ENCODE measurements around the gene MRPL58.
"Not testable (repeated sequence)": the region's sequence is repeated elsewhere in the genome, so short reads cannot be mapped to it uniquely, and the experiment has no call there.

MRPL58 gene

DNA sequence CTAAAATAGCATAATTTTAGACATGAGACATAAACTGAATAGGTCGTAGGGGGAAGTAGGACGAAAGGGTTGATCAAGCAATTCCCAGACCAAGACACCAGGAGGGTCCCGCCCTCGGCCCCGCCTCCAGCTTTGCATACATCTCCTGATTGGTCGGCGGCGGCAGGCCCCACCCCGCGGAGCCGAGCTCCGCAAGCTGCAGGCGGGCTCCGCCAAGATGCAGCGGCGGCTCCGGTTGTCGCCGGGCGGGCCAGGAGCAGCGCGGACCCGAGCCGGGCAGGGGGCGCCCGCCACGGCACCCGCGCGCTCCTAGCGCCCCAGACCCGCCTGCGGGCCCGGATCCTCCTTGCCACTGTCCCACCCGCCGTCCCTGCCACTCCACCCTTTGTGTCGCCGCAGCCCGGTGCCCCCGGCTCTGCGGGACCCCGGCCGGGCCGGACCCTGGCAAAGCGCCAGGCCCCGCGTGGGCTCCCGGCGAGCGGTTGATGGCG, 25.0 kb upstream of the MRPL58 start, which contains the start of gene CDR2L:
CDR2L (plus strand) TSS at position 215 of the 491 bp plus-strand sequence. CDS start 412 bp downstream, outside the sequence.
- peak; percentile 100 for DNase-seq (ENCODE audit: low spot score)

DNA sequence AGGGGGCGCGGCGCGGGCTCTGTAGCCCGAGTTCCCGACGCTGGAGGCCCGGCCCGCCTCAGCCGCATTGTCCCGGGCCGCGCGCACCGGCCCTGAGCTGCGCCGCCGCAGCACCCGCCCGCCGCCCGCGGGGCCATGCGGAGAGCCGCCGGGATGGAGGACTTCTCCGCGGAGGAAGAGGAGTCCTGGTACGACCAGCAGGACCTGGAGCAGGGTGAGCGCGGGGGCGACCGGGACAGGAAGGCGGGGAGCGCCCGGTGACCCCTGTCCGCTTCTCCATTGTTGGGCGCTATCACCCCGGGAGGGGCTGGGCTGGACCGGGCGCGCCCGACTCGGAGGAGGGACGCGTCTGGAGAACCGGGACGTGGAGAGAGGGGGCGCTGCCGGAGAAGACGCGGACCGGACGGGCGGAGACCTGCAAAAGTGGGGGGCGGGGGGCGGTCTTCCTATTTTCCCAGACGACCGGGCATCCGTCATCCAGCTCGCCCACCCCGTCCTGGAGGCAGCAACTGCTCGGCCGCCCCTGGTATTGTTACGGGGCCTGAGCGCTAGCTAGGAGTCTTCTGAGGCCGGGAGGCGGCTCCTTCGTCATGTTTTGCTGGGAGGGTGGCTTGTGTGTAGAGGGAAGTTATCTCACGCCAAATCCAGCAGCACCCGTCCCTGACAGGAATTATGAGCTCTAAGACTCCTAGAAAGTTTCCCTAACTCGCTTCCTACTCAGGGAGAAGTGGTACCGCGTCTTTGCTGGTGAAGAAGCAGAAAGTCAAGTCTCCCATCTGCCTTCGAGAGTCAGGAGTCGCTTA, 24.4 kb upstream of the MRPL58 start:
- peak; percentile 89 for DNase-seq (ENCODE audit: low spot score)

DNA sequence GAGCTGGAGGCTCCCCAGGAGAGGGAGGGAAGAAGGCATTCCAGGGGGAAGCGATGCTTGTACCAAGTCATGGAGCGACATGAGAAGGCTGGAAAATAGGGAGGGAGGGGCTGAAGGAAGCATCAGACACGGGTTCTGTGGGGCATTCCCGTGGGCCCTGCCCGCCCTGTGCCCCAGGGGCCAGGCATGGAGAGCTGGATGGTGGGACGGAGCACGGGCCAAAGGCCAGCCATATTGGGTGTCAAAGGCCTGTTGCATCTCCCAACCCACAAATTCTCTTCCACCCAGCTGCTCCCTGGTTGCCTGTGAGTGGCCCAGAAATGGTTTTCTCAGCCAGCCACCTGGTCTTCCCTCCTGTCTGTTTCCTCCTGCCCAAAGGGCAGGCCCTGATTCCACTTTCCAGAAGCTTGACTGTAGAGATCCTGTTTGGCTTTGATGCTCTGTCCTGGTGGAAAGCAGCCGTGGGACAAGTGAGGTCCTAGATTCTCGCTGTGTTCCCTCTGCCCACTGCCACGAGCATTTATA, 21.8 kb upstream of the MRPL58 start:
- peak; percentile 26 for DNase-seq (ENCODE audit: low spot score)

DNA sequence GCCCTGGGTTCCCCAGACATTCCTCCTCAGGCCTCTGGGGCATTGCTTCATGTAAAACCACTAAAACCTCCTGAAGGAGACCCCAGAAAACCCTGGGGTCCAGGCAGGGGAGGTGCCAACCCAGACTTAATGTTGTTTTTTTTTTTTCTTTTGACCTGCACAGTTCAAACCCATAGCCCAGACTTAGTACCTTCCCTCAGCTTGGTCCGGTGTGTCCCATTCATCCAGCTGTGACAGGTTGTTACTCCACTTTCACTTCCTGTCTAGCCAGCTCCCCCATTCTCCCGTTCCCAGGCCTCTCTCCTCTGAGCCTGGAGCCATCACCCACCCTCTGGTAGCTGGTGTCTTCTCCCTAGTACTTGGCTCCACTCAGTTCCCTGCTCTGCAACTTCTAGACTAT, 20.2 kb upstream of the MRPL58 start:
- peak; percentile 21 for DNase-seq (ENCODE audit: low spot score)

DNA sequence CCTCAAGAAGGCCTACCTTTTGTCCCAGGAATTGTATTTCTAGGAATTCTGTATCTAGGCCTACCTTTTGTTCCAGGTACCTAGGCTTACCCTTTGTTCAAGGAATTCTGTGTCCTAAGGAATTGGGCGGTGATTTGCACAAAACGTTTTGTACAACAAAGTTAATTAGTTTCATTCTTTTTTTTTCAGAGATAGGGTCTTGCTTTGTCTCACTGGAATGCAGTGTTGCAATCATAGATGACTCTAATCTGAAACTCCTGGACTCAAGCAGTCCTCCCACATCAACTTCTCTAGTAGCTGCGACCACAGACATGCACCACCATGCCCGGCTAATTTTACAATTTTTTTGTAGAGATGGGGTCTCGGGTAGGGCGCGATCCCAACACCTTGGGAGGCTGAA, 18.0 kb upstream of the MRPL58 start:
- no peak for DNase-seq (ENCODE audit: low spot score)

DNA sequence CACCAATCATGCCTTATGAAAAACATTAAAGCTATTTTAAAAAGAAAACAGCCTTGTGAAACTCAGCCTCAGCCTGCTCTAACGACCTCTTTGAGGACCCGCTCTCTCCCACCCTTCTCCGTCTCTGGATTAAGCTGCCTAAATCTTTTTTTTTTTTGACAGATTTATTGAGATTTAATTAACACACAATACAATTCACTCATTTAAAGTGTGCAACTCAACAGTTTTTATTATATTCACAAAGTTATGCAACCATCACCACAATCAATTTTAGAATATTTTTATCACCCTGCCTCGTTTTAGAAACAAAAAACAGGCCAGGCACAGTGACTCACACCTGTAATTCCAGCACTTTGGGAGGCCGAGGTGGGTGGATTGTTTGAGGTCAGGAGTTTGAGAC, 16.6 kb upstream of the MRPL58 start:
- no peak for DNase-seq (ENCODE audit: low spot score)

DNA sequence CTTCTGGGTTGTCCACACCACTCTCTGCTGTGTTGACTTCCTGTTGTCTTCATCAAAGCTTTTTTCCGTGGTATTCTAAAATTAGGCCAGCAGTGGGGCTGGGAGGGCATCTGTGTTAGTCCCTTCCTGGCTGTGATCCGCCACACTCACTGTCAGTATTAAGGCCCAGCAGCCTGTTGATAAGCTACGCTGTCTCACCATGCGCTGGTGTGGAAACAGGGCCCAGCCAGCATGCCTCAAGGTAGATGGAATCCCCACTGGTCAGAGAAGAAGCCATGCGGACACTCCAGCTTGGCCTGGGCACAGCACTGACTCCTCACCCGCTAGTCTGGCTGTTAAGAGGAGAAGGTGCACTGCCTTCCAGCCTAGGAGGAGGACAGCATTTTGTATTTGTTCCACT, 13.7 kb upstream of the MRPL58 start:
- DNase-seq (ENCODE audit: low spot score), result peak; percentile 15

DNA sequence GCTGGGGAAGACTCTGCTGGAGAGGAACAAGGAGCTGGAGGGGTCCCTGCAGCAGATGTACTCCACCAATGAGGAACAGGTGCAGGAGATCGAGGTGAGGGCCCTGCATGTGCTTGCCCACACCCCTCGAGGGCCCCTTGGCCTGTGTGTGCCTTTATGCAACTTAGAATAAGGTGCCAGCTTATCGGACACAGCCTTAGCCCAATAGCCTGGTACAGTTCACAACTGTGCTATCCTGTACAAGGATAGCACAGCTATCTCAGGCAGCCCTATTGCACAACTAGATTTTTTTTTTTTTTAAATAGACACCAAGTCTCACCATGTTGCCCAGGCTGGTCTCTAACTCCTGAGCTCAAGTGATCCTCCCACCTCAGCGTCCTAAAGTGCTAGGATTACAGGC, 12.9 kb upstream of the MRPL58 start:
- DNase-seq (ENCODE audit: low spot score), result peak; percentile 14

DNA sequence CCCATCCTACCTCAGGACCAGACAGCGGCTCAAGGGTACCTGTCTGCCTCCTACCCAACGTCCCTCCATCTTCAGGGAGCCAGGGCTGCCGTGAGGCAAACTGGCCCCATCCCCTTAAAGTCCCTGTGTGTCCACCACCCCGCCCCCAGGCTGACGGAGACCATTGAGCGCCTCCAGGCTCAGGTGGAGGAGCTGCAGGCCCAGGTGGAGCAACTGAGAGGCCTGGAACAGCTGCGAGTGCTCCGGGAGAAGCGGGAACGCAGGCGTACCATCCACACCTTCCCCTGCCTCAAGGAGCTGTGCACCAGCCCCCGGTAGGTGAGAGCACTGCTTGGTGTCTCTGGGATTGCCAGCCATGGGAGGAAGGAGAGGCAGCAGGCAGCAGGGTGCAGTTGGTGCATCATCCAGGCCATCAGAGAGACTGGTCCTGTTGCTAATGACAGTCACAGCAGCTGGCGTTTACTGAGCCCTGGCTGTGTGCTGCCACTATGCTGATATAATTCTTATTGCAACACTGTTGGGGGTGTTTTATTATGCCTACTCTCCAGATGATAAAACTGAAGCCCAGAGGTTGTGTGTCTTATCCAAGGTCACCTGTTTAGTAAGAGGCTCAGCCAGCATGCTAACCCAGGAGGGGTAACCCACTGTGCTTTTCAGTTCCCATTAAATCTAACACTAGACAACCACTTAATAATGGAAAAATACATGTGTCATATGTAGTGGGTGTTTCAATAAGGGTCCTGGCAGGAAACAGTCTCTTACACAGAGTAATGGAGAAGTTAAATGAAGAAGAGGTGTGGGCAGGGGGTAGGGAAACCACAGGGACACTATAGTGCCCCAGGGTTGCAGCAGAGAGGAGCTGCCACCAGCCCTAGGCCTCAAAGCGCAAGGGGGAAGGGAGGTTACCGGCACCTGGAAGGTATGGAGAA, 10.3 kb upstream of the MRPL58 start:
- DNase-seq (ENCODE audit: low spot score), result peak; percentile 25

DNA sequence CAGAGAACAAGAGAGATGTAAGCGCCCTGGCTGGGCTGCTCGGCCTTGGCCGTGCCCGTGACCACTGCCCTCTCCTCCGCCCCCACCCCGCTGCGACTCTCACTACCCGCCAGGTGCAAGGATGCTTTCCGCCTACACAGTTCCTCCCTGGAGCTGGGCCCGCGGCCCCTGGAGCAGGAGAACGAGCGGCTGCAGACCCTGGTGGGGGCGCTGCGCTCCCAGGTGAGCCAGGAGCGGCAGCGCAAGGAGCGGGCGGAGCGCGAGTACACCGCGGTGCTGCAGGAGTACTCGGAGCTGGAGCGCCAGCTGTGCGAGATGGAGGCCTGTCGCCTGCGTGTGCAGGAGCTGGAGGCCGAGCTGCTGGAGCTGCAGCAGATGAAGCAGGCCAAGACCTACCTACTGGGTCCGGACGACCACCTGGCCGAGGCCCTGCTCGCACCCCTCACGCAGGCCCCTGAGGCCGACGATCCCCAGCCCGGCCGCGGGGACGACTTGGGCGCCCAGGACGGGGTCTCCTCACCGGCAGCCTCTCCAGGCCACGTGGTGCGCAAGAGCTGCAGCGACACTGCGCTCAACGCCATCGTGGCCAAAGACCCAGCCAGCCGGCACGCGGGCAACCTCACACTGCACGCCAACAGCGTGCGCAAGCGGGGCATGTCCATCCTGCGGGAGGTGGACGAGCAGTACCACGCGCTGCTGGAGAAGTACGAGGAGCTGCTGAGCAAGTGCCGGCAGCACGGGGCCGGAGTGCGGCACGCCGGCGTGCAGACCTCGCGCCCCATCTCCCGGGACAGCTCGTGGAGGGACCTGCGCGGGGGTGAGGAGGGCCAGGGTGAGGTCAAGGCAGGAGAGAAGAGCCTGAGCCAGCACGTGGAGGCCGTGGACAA, 9.2 kb upstream of the MRPL58 start:
- peak; percentile 43 for DNase-seq (ENCODE audit: low spot score)

DNA sequence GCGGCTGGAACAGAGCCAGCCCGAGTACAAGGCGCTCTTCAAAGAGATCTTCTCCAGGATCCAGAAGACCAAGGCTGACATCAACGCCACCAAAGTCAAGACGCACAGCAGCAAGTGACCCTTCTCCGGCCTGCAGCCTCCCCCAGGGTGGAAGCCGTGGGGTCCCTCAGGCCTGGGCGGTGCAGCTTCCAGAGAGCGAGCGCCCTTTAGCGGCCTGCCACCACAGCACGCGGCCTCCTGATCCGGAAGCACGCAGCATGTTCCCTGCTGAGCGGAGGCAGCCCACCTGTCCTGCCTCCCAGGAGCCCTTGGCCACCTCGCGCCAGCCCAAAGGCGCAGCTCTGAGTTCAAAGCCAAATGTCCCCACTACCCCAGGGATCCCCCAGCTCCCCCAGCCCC, 8.5 kb upstream of the MRPL58 start:
- DNase-seq (ENCODE audit: low spot score), result peak; percentile 38

DNA sequence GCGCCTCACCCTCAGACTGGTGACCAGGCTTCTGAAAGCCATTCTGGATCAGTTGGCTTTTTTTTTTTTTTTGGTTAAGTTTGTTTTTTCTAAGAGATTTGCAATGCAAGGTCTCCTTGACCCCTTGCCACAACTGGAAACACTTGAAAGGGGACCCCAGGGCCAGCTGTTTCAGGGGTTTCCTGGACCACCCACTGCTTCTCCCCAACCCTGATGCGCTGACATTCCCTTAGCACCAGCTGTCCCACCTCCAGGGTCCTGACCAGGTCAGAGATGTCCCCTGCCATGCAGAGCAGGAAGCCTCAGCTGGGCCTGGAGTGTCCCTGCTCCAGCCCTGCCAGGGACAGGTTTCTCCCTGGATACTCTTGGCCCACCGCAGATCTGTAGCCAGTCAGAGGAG, 8.1 kb upstream of the MRPL58 start:
- peak; percentile 31 for DNase-seq (ENCODE audit: low spot score)

DNA sequence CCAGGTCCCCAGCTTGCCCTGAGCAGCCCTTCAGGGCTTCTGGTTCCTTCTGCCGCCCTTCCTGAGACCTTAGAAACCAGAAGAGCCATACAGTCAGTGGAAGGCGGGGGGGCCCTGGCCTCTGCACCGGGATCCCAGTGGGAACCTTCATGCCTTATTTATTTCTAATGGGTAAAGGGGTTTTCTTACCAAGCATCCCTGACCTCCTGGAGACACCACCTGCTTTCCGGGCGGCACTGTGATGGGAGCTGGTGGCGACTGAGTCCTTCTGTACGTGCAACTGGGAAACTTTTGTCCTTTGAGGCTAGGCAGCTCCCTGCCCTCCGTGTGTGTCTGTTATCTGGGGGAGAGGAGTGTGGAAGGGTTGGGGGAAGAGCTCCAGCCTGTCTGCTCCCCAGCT, 7.2 kb upstream of the MRPL58 start:
- DNase-seq (ENCODE audit: low spot score), result no peak

DNA sequence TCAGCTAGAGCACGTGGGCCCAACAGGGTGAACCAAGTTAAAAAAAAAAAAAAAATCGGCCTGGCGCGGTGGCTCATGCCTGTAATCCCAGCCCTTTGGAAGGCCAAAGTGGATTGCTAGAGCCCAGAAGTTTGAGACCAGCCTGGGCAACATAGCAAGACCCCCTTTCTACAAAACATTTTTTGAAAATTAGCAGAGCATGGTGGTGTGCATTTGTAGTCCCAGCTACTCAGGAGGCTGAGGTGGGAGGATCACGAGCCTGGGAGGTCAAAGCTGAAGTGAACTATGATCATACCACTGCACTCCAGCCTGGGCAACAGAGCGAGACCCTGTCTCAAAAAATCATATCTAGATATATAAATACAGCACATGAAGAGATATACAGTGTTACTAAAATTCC, 6.4 kb upstream of the MRPL58 start:
- DNase-seq (ENCODE audit: low spot score), result not testable (repeated sequence)

DNA sequence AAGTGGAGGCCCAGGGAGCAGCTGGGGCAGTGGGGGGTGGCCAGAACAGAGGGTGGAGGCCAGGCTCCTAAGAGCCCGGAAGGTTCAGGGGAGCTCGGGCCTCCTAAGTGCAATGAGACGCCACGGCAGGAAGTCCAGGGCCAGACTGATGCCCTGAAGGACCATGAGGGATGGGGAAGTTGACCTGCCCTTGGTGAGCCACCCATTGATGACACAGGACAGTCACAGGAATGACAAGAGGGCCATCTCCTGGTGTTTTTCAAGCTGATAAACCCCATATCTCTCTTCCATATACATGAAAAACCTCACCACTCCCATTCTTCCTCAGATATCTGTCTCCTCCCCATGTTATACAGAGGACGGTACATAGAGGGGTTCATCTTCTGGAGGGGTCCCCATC, 5.8 kb upstream of the MRPL58 start:
- peak; percentile 37 for DNase-seq (ENCODE audit: low spot score)

DNA sequence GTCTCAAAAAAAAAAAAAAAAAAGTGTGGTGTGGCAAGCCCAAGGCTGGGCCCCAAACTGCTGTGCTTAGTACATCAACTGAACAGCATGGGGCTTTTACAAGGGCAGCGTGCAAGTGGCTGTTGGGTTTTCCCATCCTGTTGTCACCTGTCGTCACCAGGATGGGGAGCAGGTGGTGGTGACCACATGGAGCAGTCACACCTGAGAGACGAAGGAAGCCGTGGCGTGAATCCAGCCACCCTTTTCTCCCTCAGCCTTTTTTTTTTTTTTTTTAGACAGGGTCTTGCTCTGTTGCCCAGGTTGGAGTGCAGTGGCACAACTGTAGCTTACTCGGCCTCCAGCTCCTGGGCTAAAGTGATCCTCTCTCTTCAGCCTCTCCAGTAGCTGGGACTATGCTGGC, 4.1 kb upstream of the MRPL58 start:
- DNase-seq (ENCODE audit: low spot score), result peak; percentile 31

DNA sequence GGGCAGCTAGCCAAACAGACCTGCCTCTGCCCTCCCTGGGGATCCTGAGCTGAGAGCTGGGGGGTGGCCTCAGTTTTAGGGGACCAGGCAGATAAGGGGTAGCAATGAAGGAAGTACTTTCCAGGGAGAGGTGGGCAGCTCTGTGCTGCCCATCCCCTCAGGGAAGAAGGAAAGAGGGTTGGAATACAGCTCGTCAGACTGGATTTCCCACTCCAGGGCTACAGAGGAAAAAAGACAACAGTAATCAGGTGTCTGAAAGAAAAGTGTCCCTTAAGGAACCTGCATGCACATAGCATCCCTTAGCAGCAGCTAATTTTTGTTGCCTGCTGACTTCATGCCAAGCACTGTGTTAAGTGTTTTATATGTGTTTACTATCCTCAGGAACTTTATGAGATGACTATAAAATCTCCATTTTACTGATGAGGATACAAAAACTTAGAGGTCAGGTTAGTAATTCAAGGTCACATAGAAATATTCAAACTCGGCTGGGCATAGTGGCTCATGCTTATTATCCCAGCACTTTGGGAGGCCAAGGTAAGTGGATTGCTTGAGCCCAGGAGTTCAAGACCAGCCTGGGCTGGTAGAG, 3.2 kb upstream of the MRPL58 start:
- DNase-seq (ENCODE audit: low spot score), result peak; percentile 40

DNA sequence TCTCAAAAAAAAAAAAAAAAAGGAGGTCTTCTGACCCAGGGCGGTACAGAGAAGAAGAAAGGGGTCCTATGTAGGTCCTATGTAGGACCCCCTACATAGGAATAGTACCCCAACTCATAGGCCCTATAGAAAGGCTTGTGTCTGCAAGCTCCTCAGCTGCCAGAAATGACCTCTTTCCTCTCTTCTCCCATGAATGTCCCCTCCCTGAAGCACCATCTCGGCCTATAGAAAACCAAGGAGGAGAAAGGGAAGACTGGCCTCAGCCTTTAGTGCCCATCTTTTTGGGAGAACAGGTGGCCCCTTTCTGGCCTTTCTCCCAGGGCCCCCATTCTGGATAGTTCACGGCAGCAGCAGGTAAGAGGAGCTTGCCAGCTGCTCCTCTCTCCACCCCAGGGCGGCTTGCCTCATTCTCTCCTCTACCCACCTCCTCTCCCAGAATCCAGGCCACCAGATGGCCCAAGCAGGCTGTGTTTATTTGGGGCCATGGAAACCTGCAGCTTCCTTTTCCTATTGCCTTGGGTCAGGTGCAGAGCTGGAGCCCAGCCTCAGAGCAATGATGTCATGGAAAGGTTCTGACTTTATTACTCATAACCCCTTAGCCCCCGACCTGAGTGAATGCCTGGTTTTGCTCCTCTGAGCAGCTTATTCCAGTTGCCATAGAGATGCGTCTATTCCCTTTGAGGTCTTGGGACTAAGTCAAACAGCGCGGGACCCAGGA, 1.6 kb upstream of the MRPL58 start:
- peak; percentile 89 for DNase-seq (ENCODE audit: low spot score)

DNA sequence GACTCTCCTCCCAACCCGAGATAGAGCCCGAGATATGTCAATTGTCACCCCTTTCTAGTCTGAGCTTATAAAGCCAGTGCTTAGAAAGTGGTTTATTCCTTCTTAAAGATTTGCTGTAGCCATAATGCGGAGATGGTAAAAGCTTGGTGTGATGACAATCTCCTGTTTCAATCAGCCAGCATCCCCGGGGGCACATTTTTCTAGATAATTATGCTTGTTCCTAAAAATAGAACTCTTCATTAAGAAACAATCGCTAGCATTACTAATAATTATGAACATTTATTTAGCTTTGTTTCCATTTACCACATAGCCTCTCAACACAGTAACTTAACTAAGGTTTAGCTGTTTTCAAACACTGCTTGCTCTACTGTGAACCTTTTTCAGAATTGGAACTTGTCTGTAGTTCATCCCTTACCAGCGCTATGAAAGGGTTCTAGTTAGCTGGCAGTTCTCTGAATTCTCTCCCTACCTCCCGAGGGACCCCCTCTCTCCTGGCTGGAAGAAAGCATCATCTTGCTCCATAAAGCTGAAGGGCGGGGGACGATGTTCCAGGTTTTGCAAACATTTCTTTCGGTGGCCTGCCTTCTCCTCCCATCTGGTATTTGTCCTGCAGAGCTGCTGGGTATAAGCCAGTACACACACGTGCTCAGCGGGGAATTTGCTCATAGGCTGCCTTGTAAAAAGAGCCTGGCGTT, 922 bp upstream of the MRPL58 start:
- DNase-seq (ENCODE audit: low spot score), result peak; percentile 70

DNA sequence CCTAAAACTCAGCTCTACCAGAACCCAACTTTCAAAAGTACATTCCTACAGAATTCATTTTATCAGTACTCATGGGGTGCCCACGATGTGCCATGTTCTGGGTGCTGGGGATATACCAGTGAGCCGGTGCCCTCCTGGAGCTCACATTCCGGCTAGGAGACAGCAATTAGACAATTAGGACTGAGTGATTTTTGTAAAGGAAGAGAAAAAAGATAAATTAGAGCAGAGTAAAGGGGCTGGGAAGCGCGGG, 449 bp upstream of the MRPL58 start:
- no peak for DNase-seq (ENCODE audit: low spot score)

Data from D341Med (cell line).